ENCODE results near the gene IMMP2L. TPM values are rescaled to one million over a fixed set of nuclear protein-coding genes. Genes with fewer than 3 reads are reported as not detected.
A peak's percentile ranks its signal among the peaks of the same experiment; 100 is the strongest.
"Not testable (repeated sequence)": the region's sequence is repeated elsewhere in the genome, so short reads cannot be mapped to it uniquely, and the experiment has no call there.

IMMP2L gene
- polyA plus RNA-seq, 2 of the 4 experiments (the other 2 are of a cell fraction), result 16.1 to 23.8 TPM

DNA sequence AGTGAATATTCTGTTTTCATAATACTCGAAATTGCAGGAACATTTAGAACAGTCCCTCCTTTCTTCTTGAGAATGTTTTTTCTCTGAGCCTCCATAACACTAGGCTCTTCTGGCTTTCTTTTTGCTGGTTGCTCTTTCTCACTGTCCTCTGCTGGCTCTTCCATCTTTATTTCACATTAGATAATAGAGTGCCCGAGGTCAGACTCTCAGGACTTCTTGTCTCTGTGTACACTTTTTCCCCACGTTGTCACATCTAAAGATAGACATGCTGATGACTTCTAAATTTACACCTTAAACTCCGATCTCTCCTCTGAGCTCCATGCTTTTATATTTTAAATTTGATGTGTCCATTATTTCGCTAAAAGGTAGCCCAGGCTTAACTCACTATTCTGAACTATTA, 486.8 kb downstream of the IMMP2L start (continued):
- TF ChIP-seq, protein P1, sequence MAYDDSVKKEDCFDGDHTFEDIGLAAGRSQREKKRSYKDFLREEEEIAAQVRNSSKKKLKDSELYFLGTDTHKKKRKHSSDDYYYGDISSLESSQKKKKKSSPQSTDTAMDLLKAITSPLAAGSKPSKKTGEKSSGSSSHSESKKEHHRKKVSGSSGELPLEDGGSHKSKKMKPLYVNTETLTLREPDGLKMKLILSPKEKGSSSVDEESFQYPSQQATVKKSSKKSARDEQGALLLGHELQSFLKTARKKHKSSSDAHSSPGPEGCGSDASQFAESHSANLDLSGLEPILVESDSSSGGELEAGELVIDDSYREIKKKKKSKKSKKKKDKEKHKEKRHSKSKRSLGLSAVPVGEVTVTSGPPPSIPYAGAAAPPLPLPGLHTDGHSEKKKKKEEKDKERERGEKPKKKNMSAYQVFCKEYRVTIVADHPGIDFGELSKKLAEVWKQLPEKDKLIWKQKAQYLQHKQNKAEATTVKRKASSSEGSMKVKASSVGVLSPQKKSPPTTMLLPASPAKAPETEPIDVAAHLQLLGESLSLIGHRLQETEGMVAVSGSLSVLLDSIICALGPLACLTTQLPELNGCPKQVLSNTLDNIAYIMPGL (CRISPR knock-in tag; IDR thresholded peaks at IDR 0.05; ENCODE audit: borderline replicate concordance), result no peak
- TF ChIP-seq HOXA7 (CRISPR knock-in tag; IDR thresholded peaks at IDR 0.05), result no peak

DNA sequence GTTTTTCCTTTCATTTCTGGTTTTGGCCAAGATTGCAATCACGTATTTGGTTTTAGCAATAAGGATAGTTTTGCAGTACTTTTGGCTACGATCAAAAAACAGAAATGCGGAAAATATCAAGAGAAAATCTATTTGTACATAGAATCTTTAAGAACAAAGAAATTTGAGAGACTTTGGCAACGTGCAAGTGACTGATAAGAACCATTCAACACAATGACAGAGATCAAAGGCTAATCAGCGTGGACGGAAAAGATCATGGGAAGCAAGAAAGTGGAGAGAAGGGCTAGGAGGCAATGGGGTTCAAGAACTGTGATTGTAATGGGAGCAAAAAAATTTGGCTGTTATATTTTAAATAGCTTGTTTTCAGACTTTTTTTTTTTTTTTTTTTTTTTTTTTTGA, 487.5 kb downstream of the IMMP2L start:
- POLR2A ChIA-PET, result no interaction called here

DNA sequence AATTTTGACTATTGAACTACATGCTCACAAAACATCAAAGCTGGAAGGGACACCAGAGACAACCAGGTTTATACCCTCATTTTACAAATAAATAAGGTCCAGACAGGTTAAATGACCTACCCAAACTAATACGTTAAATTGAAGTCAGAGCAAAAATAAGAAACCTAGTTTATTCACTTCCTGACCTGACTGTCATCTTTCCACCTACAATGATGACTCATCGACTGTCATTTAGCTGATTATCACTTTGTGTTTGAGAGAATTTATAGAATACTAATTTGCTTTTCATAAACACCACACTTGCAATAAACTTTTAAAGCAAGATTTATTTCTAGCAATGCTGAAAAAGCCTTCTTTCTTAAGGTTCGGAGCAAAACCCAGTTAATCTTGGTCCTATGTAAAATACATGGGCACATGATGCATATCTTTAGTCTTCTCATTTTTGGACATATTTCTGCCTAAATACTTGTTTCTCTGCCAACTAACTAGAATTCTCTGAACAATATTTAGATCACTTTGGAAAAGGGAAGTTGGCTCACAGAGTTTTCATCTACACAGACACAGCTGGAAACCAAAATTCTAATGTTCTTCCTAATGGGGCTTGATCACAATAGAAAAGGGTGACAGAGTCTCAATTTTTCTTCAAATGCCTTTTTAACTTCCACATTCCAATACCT, 488.1 kb downstream of the IMMP2L start:
- FAIRE-seq, result peak; percentile 7
- peaks cover 16% of the 10 kb centered on the region; the same call in 1 of the 3 replicates for H3K4me1 ChIP-seq
- ChIA-PET POLR2A (no interaction called here), CTCF (no interaction called here)
- no peak for ATAC-seq
- H3K4me2 ChIP-seq, result no peak overlapping the region
- no peak for DNase-seq (ENCODE audit: low read depth in 1 of 2, low spot score in 1 of 2)
- 59% methylated on average over 3 of the region's 3 CpGs for WGBS (ENCODE audit: missing lambda C conversion rate)
- no peaks in the 10 kb centered on the region for H3K9me3 ChIP-seq
- no peak overlapping the region for H3K27ac ChIP-seq
- TF ChIP-seq CEBPB (IDR thresholded peaks at IDR 0.05), result no peak
- TF ChIP-seq FOSL2 (IDR thresholded peaks at IDR 0.05), result no peak
- peak; percentile 89 for TF ChIP-seq FOSL2 (CRISPR knock-in tag; IDR thresholded peaks at IDR 0.05)
- no peak for TF ChIP-seq RNF2 (IDR thresholded peaks at IDR 0.05; ENCODE audit: borderline replicate concordance, low read depth)
- no peak overlapping the region for H3K4me3 ChIP-seq

More for the DNA sequence above, 487.5 kb downstream of the IMMP2L start:
- Histone ChIP-seq H3K4me2 (no peak overlapping the region), H3K9me3 (no peaks in the 10 kb centered on the region), H3K27ac (no peak overlapping the region), H3K4me1 (peaks cover 16% of the 10 kb centered on the region; the same call in 1 of the 3 replicates), H3K4me3 (no peak overlapping the region)
- CTCF ChIA-PET, result no interaction called here
- no peak for DNase-seq (ENCODE audit: low read depth in 1 of 2, low spot score in 1 of 2)
- no peak for FAIRE-seq
- WGBS (ENCODE audit: missing lambda C conversion rate), result 84% methylated on average over 6 of the region's 6 CpGs
- TF ChIP-seq MAZ (IDR thresholded peaks at IDR 0.05; ENCODE audit: borderline replicate concordance, low read depth, low read length), result no peak
- TF ChIP-seq CEBPB (IDR thresholded peaks at IDR 0.05), result no peak
- no peak for TF ChIP-seq HOXB13 (CRISPR knock-in tag; IDR thresholded peaks at IDR 0.05; ENCODE audit: low read depth)
- TF ChIP-seq ESRRA (IDR thresholded peaks at IDR 0.05; ENCODE audit: borderline replicate concordance, low read length), result no peak
- TF ChIP-seq CBX8 (IDR thresholded peaks at IDR 0.05), result no peak
- ATAC-seq, result no peak

DNA sequence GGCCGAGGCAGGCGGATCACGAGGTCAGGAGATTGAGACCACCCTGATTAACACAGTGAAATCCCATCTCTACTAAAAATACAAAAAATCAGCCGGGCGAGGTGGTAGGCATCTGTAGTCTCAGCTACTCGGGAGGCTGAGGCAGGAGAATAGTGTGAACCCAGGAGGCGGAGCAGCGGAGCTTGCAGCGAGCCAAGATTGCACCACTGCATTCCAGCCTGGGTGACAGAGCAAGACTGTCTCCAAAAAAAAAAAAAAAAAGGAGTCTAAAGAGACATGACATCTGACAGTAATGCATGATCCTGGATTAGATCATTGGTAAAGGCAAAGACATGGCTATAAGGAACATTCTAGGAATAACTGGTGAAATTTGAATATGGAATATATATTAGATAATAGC, 489.6 kb downstream of the IMMP2L start:
- DNase-seq (ENCODE audit: low read depth in 1 of 2, low spot score in 1 of 2); H3K4me3 ChIP-seq; H3K27ac ChIP-seq; H3K4me2 ChIP-seq; H3K9me3 ChIP-seq; POLR2A ChIA-PET; ATAC-seq; FAIRE-seq: not testable (repeated sequence)
- WGBS (ENCODE audit: missing lambda C conversion rate), result 85% methylated on average over 9 of the region's 9 CpGs
- peaks cover 16% of the 10 kb centered on the region; the same call in 1 of the 3 replicates for H3K4me1 ChIP-seq
- CTCF ChIA-PET, result interaction anchor here (1.0 kb wide), 1 partner anchor 12 kb away, joined by 3 read pairs; no protein-coding TSS in a partner anchor

DNA sequence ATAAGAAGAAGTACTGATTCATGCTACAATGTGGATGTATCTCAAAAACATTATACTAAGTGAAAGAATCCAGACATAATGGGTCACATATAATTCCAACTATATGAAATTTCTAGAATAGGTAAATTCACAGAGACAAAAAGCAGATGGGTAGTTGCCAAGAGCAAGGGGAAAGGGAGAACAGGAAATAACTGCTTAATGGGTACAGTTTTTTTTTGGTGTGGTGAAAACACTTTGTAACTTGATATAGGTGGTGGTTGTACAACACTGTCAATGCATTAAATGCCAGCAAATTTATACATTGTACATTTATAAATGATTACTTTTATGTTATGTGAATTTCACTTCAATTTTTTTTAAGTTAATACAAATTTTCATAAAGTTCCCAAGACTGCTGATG, 490.7 kb downstream of the IMMP2L start:
- DNase-seq (ENCODE audit: low read depth in 1 of 2, low spot score in 1 of 2) (no peak), ATAC-seq (no peak), FAIRE-seq (no peak)
- Histone ChIP-seq H3K27ac (no peak overlapping the region), H3K4me2 (no peak overlapping the region), H3K4me3 (no peak overlapping the region), H3K9me3 (no peaks in the 10 kb centered on the region), H3K4me1 (peaks cover 16% of the 10 kb centered on the region; the same call in 1 of the 3 replicates)
- POLR2A ChIA-PET, result no interaction called here
- TF ChIP-seq GATA3 (IDR thresholded peaks at IDR 0.05; ENCODE audit: borderline replicate concordance) (no peak), KDM1A (IDR thresholded peaks at IDR 0.05; ENCODE audit: low read depth) (no peak), HOXB5 (CRISPR knock-in tag; IDR thresholded peaks at IDR 0.05) (no peak), EP300 (IDR thresholded peaks at IDR 0.05) (no peak)
- CTCF ChIA-PET, result no interaction called here

Data from A549 (cell line).